Stomach smooth muscle (tissue), 2 donors: ENCODE results near the gene LHFPL3.

Experiments
- H3K27ac ChIP-seq: one replicate; pipeline ENCODE4 v1.7.0; 2013; ENCODE audit warnings: mild to moderate bottlenecking, low read length, inconsistent platforms
- H3K27me3 ChIP-seq, 2 donors: one replicate each; pipeline ENCODE4 v1.7.0; 2013; ENCODE audit warnings: low read length in 2 of 2; ENCODE audit not compliant: insufficient read depth in 2 of 2, control insufficient read depth in 1 of 2
- H3K36me3 ChIP-seq, 2 donors: one replicate each; pipeline ENCODE4 v1.7.0; 2013; ENCODE audit warnings: low read length in 2 of 2; ENCODE audit not compliant: control insufficient read depth in 2 of 2, insufficient read depth in 2 of 2
- H3K4me1 ChIP-seq: one replicate; pipeline ENCODE4 v1.7.0; 2013; ENCODE audit warnings: low read length; ENCODE audit not compliant: control insufficient read depth, insufficient read depth
- H3K4me3 ChIP-seq, 2 donors: one replicate each; pipeline ENCODE4 v1.7.0; 2013; ENCODE audit warnings: low read length in 2 of 2
- H3K9ac ChIP-seq, 2 donors: one replicate each; pipeline ENCODE4 v1.7.0; 2013; ENCODE audit warnings: low read length in 2 of 2, mild to moderate bottlenecking in 1 of 2
- H3K9me3 ChIP-seq, 2 donors: one replicate each; pipeline ENCODE4 v1.7.0; 2013; ENCODE audit warnings: low read length in 2 of 2; ENCODE audit not compliant: control insufficient read depth in 2 of 2
- donor health status: healthy.
- donor health status: Pancreatic carcinoma.

Gene LHFPL3

DNA sequence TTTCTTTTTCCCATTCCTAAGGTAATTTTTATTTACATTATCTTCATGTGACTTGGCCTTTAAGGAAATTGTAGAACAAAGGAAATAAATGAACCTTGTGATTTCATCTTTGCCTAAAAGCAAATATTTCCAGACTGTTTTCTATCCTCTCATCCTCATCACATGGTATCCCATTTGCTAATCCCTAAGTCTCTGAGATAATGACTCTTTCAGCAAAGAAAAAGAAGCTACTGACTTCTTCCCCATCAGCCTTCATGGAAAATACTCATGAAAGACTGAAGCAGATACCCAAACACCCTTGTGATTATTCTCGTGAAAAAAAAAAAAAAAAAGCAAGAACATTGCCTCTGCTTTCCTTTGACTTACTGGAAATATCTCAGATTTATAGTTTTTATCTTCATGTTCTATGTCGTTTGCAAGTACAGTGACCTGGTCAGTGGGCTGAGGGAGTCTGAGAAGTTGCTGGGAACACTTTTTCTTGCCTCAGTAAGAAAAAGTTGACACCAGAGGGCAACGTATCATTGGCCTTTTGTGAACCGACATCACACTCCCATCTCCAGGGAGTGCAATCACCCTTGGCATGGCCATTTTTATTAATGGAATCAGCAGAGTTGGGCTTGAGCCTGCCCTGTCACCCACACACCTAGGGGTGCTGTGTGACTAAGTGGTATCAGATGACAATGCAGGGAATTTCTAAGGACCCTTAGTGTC, 439.6 kb downstream of the LHFPL3 start:
- Histone ChIP-seq H3K9me3 (no peaks in the 10 kb centered on the region), H3K36me3 (no peaks in the 10 kb centered on the region), H3K4me3 (no peak overlapping the region), H3K4me1 (no peaks in the 10 kb centered on the region), H3K9ac (no peak overlapping the region), H3K27me3 (peaks cover 0 to 5% of the 10 kb centered on the region in 2 donors), H3K27ac (no peak overlapping the region)

- Histone ChIP-seq H3K36me3 (no peaks in the 10 kb centered on the region), H3K27me3 (peaks cover 0 to 5% of the 10 kb centered on the region in 2 donors), H3K9ac (no peak overlapping the region), H3K4me1 (no peaks in the 10 kb centered on the region), H3K27ac (no peak overlapping the region), H3K4me3 (no peak overlapping the region), H3K9me3 (no peaks in the 10 kb centered on the region)
These were observed 444.3 kb downstream of the LHFPL3 start for GRCh38 chr7:104772405-104773345.

- no peak overlapping the region for H3K4me3 ChIP-seq
- H3K9ac ChIP-seq = no peak overlapping the region
- H3K4me1 ChIP-seq = no peaks in the 10 kb centered on the region
- no peak overlapping the region for H3K27ac ChIP-seq
- peaks cover 0 to 3% of the 10 kb centered on the region in 2 donors for H3K27me3 ChIP-seq
- H3K9me3 ChIP-seq = no peaks in the 10 kb centered on the region
- no peaks in the 10 kb centered on the region for H3K36me3 ChIP-seq
These were observed 445.4 kb downstream of the LHFPL3 start for GRCh38 chr7:104773796-104774195.

DNA sequence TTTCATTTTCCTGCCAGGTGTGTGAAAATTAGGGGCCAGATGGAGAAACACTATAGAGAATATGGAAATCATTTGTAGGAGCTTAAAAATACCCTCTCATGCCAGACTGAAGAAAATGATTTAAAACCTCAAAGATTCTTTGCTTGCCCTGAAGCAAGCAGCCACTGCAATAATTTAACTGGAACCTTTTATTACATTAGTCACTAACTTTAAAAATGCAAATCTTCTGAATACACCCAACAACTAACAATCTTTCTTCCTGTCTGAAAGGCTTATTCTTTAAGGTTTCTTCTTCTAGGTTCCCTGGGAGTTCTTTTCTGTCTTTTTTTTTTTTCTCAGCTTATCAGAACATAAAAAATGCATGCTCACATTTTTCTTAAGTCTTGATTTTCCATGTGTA, 447.1 kb downstream of the LHFPL3 start:
- Histone ChIP-seq H3K4me3 (no peak overlapping the region), H3K36me3 (no peaks in the 10 kb centered on the region), H3K9me3 (no peaks in the 10 kb centered on the region), H3K4me1 (no peaks in the 10 kb centered on the region), H3K27me3 (peaks cover 0 to 3% of the 10 kb centered on the region in 2 donors), H3K9ac (no peak overlapping the region), H3K27ac (no peak overlapping the region)

DNA sequence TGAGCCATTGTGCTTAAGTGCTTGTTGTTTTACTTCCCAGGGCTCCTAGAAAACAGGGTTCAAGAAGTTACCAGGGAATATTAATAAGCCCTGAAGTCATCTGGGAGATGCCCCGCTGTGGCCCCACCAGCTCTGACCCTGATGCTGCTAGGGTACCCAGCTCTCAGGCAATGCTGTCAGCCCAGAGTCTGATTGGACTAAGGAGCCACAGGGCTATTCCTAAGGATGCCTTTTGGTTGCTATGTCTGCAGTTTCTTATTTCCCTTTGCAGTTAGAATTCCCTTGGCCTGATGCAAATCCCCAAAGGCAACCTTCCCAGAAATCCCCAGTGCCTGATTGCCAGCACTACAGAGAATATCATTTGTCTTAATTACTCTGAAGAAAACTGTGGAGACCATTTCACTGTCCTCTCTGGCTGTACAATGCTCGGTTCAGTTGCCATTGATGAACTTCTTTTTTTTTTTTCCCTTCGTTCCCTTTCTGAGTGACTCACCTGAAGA, 448.9 kb downstream of the LHFPL3 start:
- Histone ChIP-seq H3K27ac (no peak overlapping the region), H3K4me3 (no peak overlapping the region), H3K36me3 (no peaks in the 10 kb centered on the region), H3K27me3 (peaks cover 0 to 2% of the 10 kb centered on the region in 2 donors), H3K9me3 (no peaks in the 10 kb centered on the region), H3K9ac (no peak overlapping the region), H3K4me1 (no peaks in the 10 kb centered on the region)

DNA sequence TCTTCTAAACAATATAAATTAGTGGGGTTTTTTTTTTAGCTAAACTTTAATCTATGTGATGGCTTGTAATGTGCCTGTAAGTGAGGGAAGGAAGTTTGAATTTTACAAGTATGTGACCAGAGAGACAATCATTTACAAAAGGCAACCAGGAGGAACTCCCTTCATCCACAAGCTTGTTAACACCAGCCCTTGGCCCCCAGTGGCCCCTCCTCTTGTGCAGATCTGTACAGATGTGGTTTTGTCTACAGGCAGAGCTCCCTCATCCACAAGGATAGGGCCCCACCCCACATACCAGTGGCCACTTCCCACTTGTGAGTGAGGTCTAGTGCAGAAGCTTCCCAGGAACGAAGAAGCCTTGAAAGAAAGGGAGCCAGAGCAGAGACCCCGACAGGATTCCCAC, 451.5 kb downstream of the LHFPL3 start:
- no peaks in the 10 kb centered on the region for H3K4me1 ChIP-seq
- H3K9ac ChIP-seq = no peak overlapping the region
- no peaks in the 10 kb centered on the region for H3K27me3 ChIP-seq
- no peaks in the 10 kb centered on the region for H3K36me3 ChIP-seq
- no peak overlapping the region for H3K27ac ChIP-seq
- no peaks in the 10 kb centered on the region for H3K9me3 ChIP-seq
- no peak overlapping the region for H3K4me3 ChIP-seq

DNA sequence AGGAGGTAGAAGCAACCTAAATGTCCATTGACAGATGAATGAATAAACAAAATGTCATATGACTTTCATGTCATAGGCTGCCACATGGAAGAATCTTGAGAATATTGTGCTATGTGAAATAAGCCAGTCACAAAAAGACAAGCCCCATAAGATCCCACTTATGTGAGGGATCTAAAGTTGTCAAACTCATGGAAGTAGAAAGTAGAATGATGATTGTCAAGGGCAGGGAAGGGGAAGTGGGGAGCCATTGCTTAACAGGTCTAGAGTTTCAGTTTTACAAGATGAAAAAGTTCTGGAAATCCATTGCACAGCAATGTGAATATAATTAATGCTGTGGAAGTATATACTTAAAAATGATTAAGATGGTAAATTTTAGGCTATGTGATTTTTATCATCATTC, 456.3 kb downstream of the LHFPL3 start:
- H3K27me3 ChIP-seq = no peaks in the 10 kb centered on the region
- H3K4me3 ChIP-seq = no peak overlapping the region
- H3K27ac ChIP-seq = no peak overlapping the region
- H3K4me1 ChIP-seq = no peaks in the 10 kb centered on the region
- no peak overlapping the region for H3K9ac ChIP-seq
- no peaks in the 10 kb centered on the region for H3K36me3 ChIP-seq
- H3K9me3 ChIP-seq = no peaks in the 10 kb centered on the region

- H3K9me3 ChIP-seq = no peaks in the 10 kb centered on the region
- H3K27me3 ChIP-seq = no peaks in the 10 kb centered on the region
- no peaks in the 10 kb centered on the region for H3K36me3 ChIP-seq
- no peak overlapping the region for H3K27ac ChIP-seq
- H3K9ac ChIP-seq = no peak overlapping the region
- no peaks in the 10 kb centered on the region for H3K4me1 ChIP-seq
- no peak overlapping the region for H3K4me3 ChIP-seq
These were observed 461.4 kb downstream of the LHFPL3 start for GRCh38 chr7:104789780-104790179.

DNA sequence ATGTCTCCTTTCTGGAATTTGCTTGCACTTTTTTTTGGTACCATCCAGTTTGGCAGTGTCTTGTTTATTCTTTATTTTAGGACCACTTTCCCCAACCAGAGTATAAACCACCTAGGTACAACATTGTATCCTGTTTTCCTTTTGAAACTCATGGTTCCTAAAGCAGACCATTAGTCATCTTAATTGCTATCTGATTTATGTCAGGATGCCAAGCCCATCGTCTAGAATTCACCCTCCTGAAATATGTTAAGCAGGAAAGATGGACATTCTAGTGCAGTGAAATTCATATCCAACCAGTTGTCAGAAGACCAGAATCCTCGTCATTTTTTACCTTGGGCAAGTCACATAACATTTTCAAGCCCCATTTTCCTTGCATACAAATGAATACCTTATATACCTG, 462.0 kb downstream of the LHFPL3 start:
- Histone ChIP-seq H3K9me3 (no peaks in the 10 kb centered on the region), H3K36me3 (no peaks in the 10 kb centered on the region), H3K27me3 (no peaks in the 10 kb centered on the region), H3K4me1 (no peaks in the 10 kb centered on the region), H3K4me3 (no peak overlapping the region), H3K9ac (no peak overlapping the region), H3K27ac (no peak overlapping the region)

DNA sequence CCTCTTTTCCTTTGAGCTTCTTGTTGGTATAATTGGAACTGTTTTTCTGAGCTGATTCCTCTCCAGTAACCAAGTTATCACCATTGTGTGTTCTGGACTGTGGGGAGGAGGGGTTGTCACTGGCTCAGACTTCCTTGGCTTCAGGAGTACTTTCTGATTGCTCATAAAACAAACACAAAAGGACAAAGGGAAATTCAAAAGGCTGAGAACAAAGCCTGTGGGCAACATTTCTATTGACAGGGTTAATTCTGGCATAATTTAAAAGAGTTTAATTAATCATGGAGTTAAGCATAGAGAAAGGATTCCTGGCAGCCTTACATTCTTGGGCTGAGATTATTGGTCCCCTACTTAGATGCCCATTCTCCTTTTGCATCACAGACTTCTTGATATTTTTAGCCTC, 462.7 kb downstream of the LHFPL3 start:
- no peak overlapping the region for H3K9ac ChIP-seq
- H3K36me3 ChIP-seq = no peaks in the 10 kb centered on the region
- H3K4me1 ChIP-seq = no peaks in the 10 kb centered on the region
- no peaks in the 10 kb centered on the region for H3K9me3 ChIP-seq
- no peaks in the 10 kb centered on the region for H3K27me3 ChIP-seq
- H3K27ac ChIP-seq = no peak overlapping the region
- H3K4me3 ChIP-seq = no peak overlapping the region
